Neural progenitor cell (in vitro differentiated cells): ENCODE results near the gene GINS2. TPM values are rescaled to one million over a fixed set of nuclear protein-coding genes. Genes with fewer than 3 reads are reported as not detected.

Source experiments
- DNase-seq: peaks from one replicate; pipeline ENCODE4 v3.0.0-alpha.2; 2016; ENCODE audit warnings: low spot score
- H2AFZ ChIP-seq: fragments of 200-600 bp; sonication (generic); replicated peaks from 2 replicates; pipeline ENCODE4 v1.6.1; 2016; ENCODE audit warnings: antibody characterized with exemption
- H3F3A ChIP-seq: fragments of 200-600 bp; sonication (generic); 2 replicates; pipeline ENCODE4 v1.6.1; 2016; ENCODE audit warnings: antibody characterized with exemption, low read depth
- H3K27ac ChIP-seq: fragments of 200-600 bp; sonication (generic); 2 replicates; pipeline ENCODE4 v1.5.1; 2016; ENCODE audit warnings: mild to moderate bottlenecking
- H3K27me3 ChIP-seq: fragments of 200-600 bp; sonication (generic); 2 replicates; pipeline ENCODE4 v1.6.1; 2016; ENCODE audit warnings: mild to moderate bottlenecking, moderate library complexity
- H3K36me3 ChIP-seq: fragments of 200-600 bp; sonication (generic); 2 replicates; pipeline ENCODE4 v1.5.1; 2016
- H3K4me1 ChIP-seq: fragments of 200-600 bp; sonication (generic); 2 replicates; pipeline ENCODE4 v1.6.1; 2016; ENCODE audit warnings: mixed run types
- H3K4me2 ChIP-seq: fragments of 200-600 bp; sonication (generic); 2 replicates; pipeline ENCODE4 v1.6.1; 2016
- H3K4me3 ChIP-seq: fragments of 200-600 bp; sonication (generic); 2 replicates; pipeline ENCODE4 v1.5.1; 2016
- H3K79me2 ChIP-seq: fragments of 200-600 bp; sonication (generic); 2 replicates; pipeline ENCODE4 v1.6.1; 2016; ENCODE audit warnings: low read depth
- H3K9ac ChIP-seq: fragments of 200-600 bp; sonication (generic); 2 replicates; pipeline ENCODE4 v1.6.1; 2016
- H3K9me3 ChIP-seq: fragments of 200-600 bp; sonication (generic); 2 replicates; pipeline ENCODE4 v1.5.1; 2016; ENCODE audit warnings: low read depth
- H4K20me1 ChIP-seq: fragments of 200-600 bp; sonication (generic); 2 replicates; pipeline ENCODE4 v1.6.1; 2016; ENCODE audit warnings: low read depth
- H3K27ac Mint-ChIP-seq: 3 replicates; pipeline ENCODE4 v1.8.0; 2021; ENCODE audit warnings: mixed read lengths
- H3K27me3 Mint-ChIP-seq: 2 replicates; pipeline ENCODE4 v1.8.0; 2022; ENCODE audit warnings: low read depth, mild to moderate bottlenecking, inconsistent platforms, moderate library complexity, mixed read lengths; ENCODE audit not compliant: insufficient read depth
- H3K36me3 Mint-ChIP-seq: 3 replicates; pipeline ENCODE4 v1.8.0; 2021; ENCODE audit warnings: mixed read lengths
- H3K4me1 Mint-ChIP-seq: 3 replicates; pipeline ENCODE4 v1.8.0; 2021; ENCODE audit warnings: mixed read lengths
- H3K4me3 Mint-ChIP-seq: 3 replicates; pipeline ENCODE4 v1.8.0; 2021; ENCODE audit warnings: mild to moderate bottlenecking, moderate library complexity, mixed read lengths
- H3K9me3 Mint-ChIP-seq: 3 replicates; pipeline ENCODE4 v1.8.0; 2020; ENCODE audit warnings: mixed read lengths
- EZH2 ChIP-seq: fragments of 200-600 bp; sonication (generic); IDR thresholded peaks from 2 replicates; pipeline ENCODE4 v1.6.1; 2017; ENCODE audit warnings: antibody characterized with exemption, mild to moderate bottlenecking, moderate library complexity
- EZH2phosphoT487 ChIP-seq: fragments of 200-600 bp; sonication (generic); IDR thresholded peaks from 2 replicates; pipeline ENCODE4 v1.6.1; 2017; ENCODE audit warnings: antibody characterized with exemption
- total RNA-seq: library from RNA; depleted of rRNA; stranded (reverse); fragments of >200 nt; gene quantifications from 2 replicates; pipeline ENCODE4 v1.2.3, GENCODE V29; 2015; ENCODE audit warnings: low replicate concordance
- TF ChIP-seq, protein P1 (sequence below): fragments of 200-600 bp; sonication (generic); IDR thresholded peaks from 2 replicates; pipeline ENCODE4 v1.5.1; 2017; ENCODE audit warnings: antibody characterized with exemption, mild to moderate bottlenecking

GINS2 gene
- total RNA-seq, 1 donor from 2014 or later = 47.9 TPM

GRCh38 chr16:85706449-85707034 is 17.8 kb upstream of the GINS2 start:
- no peaks in the 10 kb centered on the region for H3K36me3 ChIP-seq

DNA sequence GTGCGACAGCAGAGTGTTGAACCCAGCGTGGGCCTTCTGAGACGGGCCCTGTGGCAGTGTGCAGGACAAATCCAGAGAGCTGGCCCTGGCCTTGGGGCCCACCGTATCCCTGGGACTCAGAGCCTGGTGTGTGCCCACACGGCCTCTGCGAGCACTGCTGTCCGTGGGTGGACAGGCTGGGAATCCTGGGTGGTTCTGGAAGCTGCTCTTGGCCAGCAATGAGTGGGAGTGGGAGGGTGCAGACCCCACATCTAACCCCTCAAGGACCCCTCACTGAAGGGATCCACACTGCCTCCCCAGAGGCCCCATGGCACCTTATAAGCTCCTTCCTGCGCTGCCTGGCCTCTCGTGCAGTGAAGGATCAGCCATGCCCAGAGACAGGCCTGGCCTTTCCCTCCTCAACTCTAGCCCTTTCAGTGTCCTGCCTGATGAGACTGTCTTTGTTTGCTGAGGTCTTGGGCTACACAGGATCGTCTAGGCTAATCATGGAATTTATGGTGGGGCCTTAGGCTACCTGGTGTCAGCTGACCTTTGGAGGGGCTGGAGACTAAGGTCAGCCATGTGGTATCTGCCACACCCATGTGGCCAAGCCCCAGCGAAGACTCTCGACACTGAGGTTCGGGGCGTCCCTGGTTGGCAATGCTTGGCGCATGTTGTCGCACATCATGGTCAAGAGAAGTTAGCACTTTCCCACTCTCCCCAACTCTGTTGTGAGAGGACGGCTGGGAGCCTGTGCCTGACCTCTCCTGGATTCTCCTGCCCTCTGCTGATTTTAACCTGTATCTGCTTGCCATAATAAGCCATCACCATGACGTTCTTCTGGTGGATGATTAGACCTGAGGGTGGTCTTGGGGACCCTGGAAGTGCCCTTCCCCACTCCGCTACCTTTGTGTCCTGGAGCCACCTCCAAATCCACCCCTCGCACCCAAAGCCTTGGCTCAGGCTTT is 16.4 kb upstream of the GINS2 start:
- no peak overlapping the region for H3K4me2 ChIP-seq

More at GRCh38 chr16:85706449-85707034, 17.8 kb upstream of the GINS2 start:
- TF ChIP-seq EZH2phosphoT487 (no peak), EZH2 (no peak)
- TF ChIP-seq, protein P1, sequence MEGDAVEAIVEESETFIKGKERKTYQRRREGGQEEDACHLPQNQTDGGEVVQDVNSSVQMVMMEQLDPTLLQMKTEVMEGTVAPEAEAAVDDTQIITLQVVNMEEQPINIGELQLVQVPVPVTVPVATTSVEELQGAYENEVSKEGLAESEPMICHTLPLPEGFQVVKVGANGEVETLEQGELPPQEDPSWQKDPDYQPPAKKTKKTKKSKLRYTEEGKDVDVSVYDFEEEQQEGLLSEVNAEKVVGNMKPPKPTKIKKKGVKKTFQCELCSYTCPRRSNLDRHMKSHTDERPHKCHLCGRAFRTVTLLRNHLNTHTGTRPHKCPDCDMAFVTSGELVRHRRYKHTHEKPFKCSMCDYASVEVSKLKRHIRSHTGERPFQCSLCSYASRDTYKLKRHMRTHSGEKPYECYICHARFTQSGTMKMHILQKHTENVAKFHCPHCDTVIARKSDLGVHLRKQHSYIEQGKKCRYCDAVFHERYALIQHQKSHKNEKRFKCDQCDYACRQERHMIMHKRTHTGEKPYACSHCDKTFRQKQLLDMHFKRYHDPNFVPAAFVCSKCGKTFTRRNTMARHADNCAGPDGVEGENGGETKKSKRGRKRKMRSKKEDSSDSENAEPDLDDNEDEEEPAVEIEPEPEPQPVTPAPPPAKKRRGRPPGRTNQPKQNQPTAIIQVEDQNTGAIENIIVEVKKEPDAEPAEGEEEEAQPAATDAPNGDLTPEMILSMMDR = no peak
- Histone ChIP-seq H3K9ac (no peak overlapping the region), H3K4me1 (no peaks in the 10 kb centered on the region), H3K4me2 (no peak overlapping the region), H3F3A (no peaks in the 10 kb centered on the region), H3K79me2 (no peaks in the 10 kb centered on the region), H3K27me3 (no peaks in the 10 kb centered on the region), H3K27ac (no peak overlapping the region), H2AFZ (no peak overlapping the region), H3K9me3 (no peaks in the 10 kb centered on the region), H3K4me3 (no peak overlapping the region), H4K20me1 (no peaks in the 10 kb centered on the region)
- Mint-ChIP-seq H3K36me3 (no peaks in the 10 kb centered on the region), H3K27ac (no peak overlapping the region), H3K27me3 (peaks cover 5% of the 10 kb centered on the region), H3K9me3 (no peaks in the 10 kb centered on the region), H3K4me1 (peaks cover 4% of the 10 kb centered on the region), H3K4me3 (no peak overlapping the region)
- DNase-seq = no peak

DNA sequence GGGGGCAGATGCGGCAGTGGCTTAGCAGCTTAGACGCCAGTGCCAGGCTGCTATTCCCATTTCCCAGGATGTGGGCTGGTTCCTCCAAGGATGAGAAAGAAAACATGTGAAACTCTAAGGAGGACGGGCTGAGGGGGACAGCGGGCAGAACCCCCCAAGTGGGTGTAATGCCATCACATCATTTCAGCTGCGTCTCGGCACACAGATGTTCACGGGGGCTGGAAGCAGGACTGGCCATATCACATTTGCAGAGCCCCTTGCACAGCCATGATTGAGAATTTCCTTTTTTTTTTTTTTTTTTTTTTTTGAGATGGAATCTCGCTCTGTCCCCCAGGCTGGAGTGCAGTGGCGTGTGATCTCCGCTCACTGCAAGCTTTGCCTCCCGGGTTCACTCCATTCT is 15.3 kb upstream of the GINS2 start:
- no peak for DNase-seq
- Histone ChIP-seq H3K4me1 (no peaks in the 10 kb centered on the region), H2AFZ (no peak overlapping the region), H3K9me3 (no peaks in the 10 kb centered on the region), H3K4me2 (no peak overlapping the region), H3K27ac (no peak overlapping the region), H3K27me3 (no peaks in the 10 kb centered on the region), H3K4me3 (no peak overlapping the region), H3K79me2 (no peaks in the 10 kb centered on the region), H4K20me1 (no peaks in the 10 kb centered on the region), H3K9ac (no peak overlapping the region), H3F3A (peaks cover 6% of the 10 kb centered on the region), H3K36me3 (no peaks in the 10 kb centered on the region)
- TF ChIP-seq EZH2phosphoT487 (no peak), EZH2 (no peak)
- Mint-ChIP-seq H3K9me3 (no peaks in the 10 kb centered on the region), H3K36me3 (no peaks in the 10 kb centered on the region), H3K27ac (no peak overlapping the region), H3K4me1 (peaks cover 11% of the 10 kb centered on the region), H3K27me3 (peaks cover 2% of the 10 kb centered on the region), H3K4me3 (no peak overlapping the region)

More for the DNA sequence above, 16.4 kb upstream of the GINS2 start:
- Histone ChIP-seq H3K4me1 (no peaks in the 10 kb centered on the region), H3F3A (no peaks in the 10 kb centered on the region), H3K79me2 (no peaks in the 10 kb centered on the region), H3K27me3 (no peaks in the 10 kb centered on the region), H3K36me3 (no peaks in the 10 kb centered on the region), H3K9me3 (no peaks in the 10 kb centered on the region), H4K20me1 (no peaks in the 10 kb centered on the region), H2AFZ (no peak overlapping the region), H3K27ac (no peak overlapping the region), H3K9ac (no peak overlapping the region), H3K4me3 (no peak overlapping the region)
- H3K27ac Mint-ChIP-seq = peak overlapping the region; percentile 53
- no peak for TF ChIP-seq EZH2phosphoT487
- no peak for TF ChIP-seq EZH2
- TF ChIP-seq, protein P1 = no peak
- no peaks in the 10 kb centered on the region for H3K9me3 Mint-ChIP-seq
- no peaks in the 10 kb centered on the region for H3K27me3 Mint-ChIP-seq
- H3K4me3 Mint-ChIP-seq = peak overlapping the region; percentile 27
- DNase-seq = no peak
- H3K4me1 Mint-ChIP-seq = no peaks in the 10 kb centered on the region
- no peaks in the 10 kb centered on the region for H3K36me3 Mint-ChIP-seq

- Mint-ChIP-seq H3K27ac (peak overlapping the region; percentile 79), H3K27me3 (peaks cover 9% of the 10 kb centered on the region), H3K4me3 (no peak overlapping the region), H3K36me3 (no peaks in the 10 kb centered on the region), H3K9me3 (no peaks in the 10 kb centered on the region), H3K4me1 (peaks cover 18% of the 10 kb centered on the region)
- H3K27ac ChIP-seq = no peak overlapping the region
- no peaks in the 10 kb centered on the region for H3K36me3 ChIP-seq
- H2AFZ ChIP-seq = no peak overlapping the region
- H3K4me1 ChIP-seq = no peaks in the 10 kb centered on the region
- H3K27me3 ChIP-seq = no peaks in the 10 kb centered on the region
- no peak for DNase-seq
- no peak overlapping the region for H3K9ac ChIP-seq
- no peak for TF ChIP-seq EZH2phosphoT487
- TF ChIP-seq EZH2 = no peak
- TF ChIP-seq, protein P1 = no peak
- H3K79me2 ChIP-seq = no peaks in the 10 kb centered on the region
- H3K4me3 ChIP-seq = no peak overlapping the region
- H3K9me3 ChIP-seq = no peaks in the 10 kb centered on the region
- H3F3A ChIP-seq = peaks cover 6% of the 10 kb centered on the region
- H4K20me1 ChIP-seq = no peaks in the 10 kb centered on the region
- no peak overlapping the region for H3K4me2 ChIP-seq
Observed at GRCh38 chr16:85699628-85700027, 10.9 kb upstream of the GINS2 start.
